ENCODE measurements around the gene CTRB1.

Gene CTRB1

DNA sequence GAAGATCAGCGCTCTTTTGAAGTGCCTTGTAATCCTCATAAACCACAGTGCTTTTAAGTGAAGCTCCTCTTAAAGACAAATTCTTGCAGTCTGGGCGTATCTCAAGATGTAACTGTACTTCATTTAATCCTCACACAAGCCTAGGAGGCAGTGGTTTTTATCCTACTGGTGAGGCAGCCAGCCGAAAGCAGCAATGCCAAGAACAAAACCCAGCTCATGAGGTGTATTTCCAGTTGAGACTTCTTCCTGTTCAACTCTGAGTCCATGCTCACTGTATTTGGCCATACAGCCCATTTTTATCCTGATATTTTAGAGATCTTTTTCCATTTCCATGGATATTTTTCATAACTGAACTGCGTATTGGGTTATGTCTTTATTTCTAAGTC, 25.5 kb upstream of the CTRB1 start:
- no peak overlapping the region for H3K27ac ChIP-seq
- no peaks in the 10 kb centered on the region for H3K27me3 ChIP-seq (ENCODE audit: insufficient read depth, low read depth, severe bottlenecking)
- DNase-seq: no peak
- H3K36me3 ChIP-seq: no peaks in the 10 kb centered on the region
- no peaks in the 10 kb centered on the region for H3K9me3 ChIP-seq (ENCODE audit: severe bottlenecking)
- H3K4me3 ChIP-seq (ENCODE audit: low read depth, low read length): no peak overlapping the region
- TF ChIP-seq CTCF (IDR thresholded peaks at IDR 0.05; ENCODE audit: low read depth, low read length): no peak

DNA sequence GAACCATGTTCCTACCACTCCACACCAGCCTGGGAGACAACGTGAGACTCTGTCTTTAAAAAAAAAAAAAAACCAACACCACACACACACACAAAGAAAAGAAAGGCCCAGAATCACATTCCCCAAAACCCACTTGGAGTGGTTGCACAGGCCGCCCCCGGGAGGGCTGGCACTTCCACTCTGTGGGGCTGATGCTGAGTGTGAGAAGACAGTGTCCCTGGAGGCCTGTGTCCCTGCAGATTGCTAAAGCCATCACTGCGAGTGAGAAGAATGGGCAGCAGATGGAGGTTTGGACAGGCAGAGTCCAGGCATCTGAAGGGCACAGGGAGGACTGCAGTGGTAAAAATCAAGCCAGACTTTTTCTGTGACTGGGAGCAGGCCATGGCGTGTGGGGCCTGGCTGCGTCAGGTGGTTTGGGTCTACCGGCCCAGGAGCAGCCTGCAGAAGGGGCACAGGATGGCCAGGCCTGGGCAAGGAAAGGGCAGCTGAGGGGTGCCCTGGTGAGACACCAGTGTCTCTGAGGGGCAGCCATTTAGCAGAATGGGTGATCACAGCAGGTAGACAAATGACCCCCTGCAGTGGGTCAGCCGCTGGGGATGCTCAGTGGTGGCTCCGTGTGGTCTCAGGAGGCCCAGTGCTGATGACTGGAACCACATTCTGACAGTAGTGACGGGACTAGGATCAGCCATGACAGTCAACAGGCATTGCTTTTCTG, 24.9 kb upstream of the CTRB1 start:
- DNase-seq: peak; percentile 4
- no peaks in the 10 kb centered on the region for H3K27me3 ChIP-seq (ENCODE audit: insufficient read depth, low read depth, severe bottlenecking)
- no peaks in the 10 kb centered on the region for H3K9me3 ChIP-seq (ENCODE audit: severe bottlenecking)
- no peak for TF ChIP-seq CTCF (IDR thresholded peaks at IDR 0.05; ENCODE audit: low read depth, low read length)
- H3K27ac ChIP-seq: no peak overlapping the region
- no peak overlapping the region for H3K4me3 ChIP-seq (ENCODE audit: low read depth, low read length)
- no peaks in the 10 kb centered on the region for H3K36me3 ChIP-seq

GRCh38 chr16:75195811-75196790, 22.7 kb upstream of the CTRB1 start:
- H3K9me3 ChIP-seq (ENCODE audit: severe bottlenecking): no peaks in the 10 kb centered on the region
- TF ChIP-seq CTCF (IDR thresholded peaks at IDR 0.05; ENCODE audit: low read depth, low read length): no peak
- H3K36me3 ChIP-seq: no peaks in the 10 kb centered on the region
- H3K4me3 ChIP-seq (ENCODE audit: low read depth, low read length): no peak overlapping the region
- no peaks in the 10 kb centered on the region for H3K27me3 ChIP-seq (ENCODE audit: insufficient read depth, low read depth, severe bottlenecking)
- peak; percentile 9 for DNase-seq
- H3K27ac ChIP-seq: no peak overlapping the region

DNA sequence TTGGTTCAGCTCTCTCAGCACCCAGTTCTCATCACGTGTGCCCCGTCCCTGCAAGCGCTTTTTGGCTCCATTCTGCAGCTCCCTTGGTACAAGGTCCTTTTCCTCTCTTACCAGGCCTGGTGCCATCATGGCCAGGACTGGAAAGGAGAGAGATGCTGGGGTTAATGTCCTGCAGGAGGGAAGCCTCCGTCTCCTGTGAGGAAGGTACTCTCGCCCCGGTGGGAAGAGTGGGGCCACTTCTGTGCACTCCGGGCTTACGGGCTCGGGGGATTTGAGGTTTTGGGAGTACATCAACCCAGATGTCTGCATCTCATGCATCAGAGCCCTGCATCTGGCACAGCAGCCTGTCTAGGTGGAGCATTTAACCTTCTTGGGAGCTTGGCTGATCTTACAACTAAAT, 22.0 kb upstream of the CTRB1 start:
- Histone ChIP-seq H3K9me3 (ENCODE audit: severe bottlenecking) (no peaks in the 10 kb centered on the region), H3K36me3 (no peaks in the 10 kb centered on the region), H3K27ac (no peak overlapping the region), H3K27me3 (ENCODE audit: insufficient read depth, low read depth, severe bottlenecking) (no peaks in the 10 kb centered on the region), H3K4me3 (ENCODE audit: low read depth, low read length) (no peak overlapping the region)
- no peak for TF ChIP-seq CTCF (IDR thresholded peaks at IDR 0.05; ENCODE audit: low read depth, low read length)
- no peak for DNase-seq

GRCh38 chr16:75197522-75198134, 21.2 kb upstream of the CTRB1 start:
- no peak for TF ChIP-seq CTCF (IDR thresholded peaks at IDR 0.05; ENCODE audit: low read depth, low read length)
- no peaks in the 10 kb centered on the region for H3K9me3 ChIP-seq (ENCODE audit: severe bottlenecking)
- no peak for DNase-seq
- no peak overlapping the region for H3K4me3 ChIP-seq (ENCODE audit: low read depth, low read length)
- no peaks in the 10 kb centered on the region for H3K27me3 ChIP-seq (ENCODE audit: insufficient read depth, low read depth, severe bottlenecking)
- H3K36me3 ChIP-seq: no peaks in the 10 kb centered on the region
- no peak overlapping the region for H3K27ac ChIP-seq
